Vagina (tissue), 2 donors: Measurements from ENCODE around the gene ENSA.
A peak's percentile ranks its signal among the peaks of the same experiment; 100 is the strongest.

ENCODE experiments used
- POLR2A ChIP-seq, 2 donors: fragments of 450-650 bp; IDR thresholded peaks; one replicate each; pipeline ENCODE4 v1.6.1; 2017; ENCODE audit warnings: antibody characterized with exemption in 2 of 2, mild to moderate bottlenecking in 2 of 2, moderate library complexity in 2 of 2
- TF ChIP-seq, protein P1 (sequence below), 3 experiments: fragments of 450-650 bp in 2 of 3; fragments of 200-600 bp in 1 of 3; sonication (generic) in 1 of 3; IDR thresholded peaks; one replicate each; pipeline ENCODE4 v1.5.1; 2017 to 2019; ENCODE audit warnings: antibody characterized with exemption in 3 of 3, mild to moderate bottlenecking in 2 of 3, moderate library complexity in 2 of 3

DNA sequence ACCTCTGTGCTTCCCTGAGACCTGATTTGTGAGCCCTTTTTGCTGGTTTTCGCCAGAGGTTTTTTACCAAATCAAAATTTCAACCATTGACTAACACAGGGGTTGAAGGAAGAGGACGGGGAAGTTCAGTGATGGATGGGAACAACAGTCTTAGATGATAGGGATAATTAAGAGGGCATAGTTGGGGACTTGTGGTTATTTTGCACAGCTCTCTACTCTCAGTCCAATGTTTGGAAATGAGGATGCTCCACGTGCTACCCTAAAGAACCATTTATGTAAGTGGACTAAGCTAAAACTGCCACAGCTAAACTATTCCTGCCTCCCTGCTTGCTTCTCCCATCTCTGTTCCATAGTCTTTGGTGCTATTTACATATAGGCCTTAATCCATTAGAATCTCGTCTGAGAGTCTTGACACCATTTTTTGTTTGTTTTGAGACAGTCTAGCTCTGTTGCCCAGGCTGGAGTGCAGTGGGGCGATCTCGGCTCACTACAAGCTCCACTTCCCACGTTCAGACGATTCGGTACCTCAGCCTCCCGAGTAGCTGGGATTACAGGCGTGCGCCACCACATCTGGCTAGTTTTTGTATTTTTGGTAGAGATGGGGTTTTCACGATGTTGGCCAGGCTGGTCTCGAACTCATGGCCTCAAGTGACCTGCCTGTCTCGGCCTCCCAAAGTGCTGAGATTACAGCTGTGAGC lies 49.3 kb downstream of the ENSA start:
- TF ChIP-seq, protein P1, sequence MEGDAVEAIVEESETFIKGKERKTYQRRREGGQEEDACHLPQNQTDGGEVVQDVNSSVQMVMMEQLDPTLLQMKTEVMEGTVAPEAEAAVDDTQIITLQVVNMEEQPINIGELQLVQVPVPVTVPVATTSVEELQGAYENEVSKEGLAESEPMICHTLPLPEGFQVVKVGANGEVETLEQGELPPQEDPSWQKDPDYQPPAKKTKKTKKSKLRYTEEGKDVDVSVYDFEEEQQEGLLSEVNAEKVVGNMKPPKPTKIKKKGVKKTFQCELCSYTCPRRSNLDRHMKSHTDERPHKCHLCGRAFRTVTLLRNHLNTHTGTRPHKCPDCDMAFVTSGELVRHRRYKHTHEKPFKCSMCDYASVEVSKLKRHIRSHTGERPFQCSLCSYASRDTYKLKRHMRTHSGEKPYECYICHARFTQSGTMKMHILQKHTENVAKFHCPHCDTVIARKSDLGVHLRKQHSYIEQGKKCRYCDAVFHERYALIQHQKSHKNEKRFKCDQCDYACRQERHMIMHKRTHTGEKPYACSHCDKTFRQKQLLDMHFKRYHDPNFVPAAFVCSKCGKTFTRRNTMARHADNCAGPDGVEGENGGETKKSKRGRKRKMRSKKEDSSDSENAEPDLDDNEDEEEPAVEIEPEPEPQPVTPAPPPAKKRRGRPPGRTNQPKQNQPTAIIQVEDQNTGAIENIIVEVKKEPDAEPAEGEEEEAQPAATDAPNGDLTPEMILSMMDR (IDR thresholded peaks at IDR 0.05), result no peak
- peak in 1 of 2 donors; percentile 2 for TF ChIP-seq POLR2A (IDR thresholded peaks at IDR 0.05)
